Trophoblast cell (in vitro differentiated cells and primary cell): ENCODE results near the gene MYRIP.
"Not testable (repeated sequence)": the region's sequence is repeated elsewhere in the genome, so short reads cannot be mapped to it uniquely, and the experiment has no call there.

Experiments
- DNase-seq, 2 donors: peaks; one replicate each; pipeline ENCODE4 v3.0.0-alpha.2; 2016
- H2AFZ ChIP-seq: 2 replicates; pipeline ENCODE4 v1.6.1; 2013; ENCODE audit warnings: low read length, moderate library complexity, mild to moderate bottlenecking; ENCODE audit not compliant: insufficient read depth, poor library complexity
- H2AK5ac ChIP-seq: 2 replicates; pipeline ENCODE4 v1.6.1; 2013; ENCODE audit warnings: mild to moderate bottlenecking, low read length
- H2BK120ac ChIP-seq: 2 replicates; pipeline ENCODE4 v1.6.1; 2013; ENCODE audit warnings: low read length, mild to moderate bottlenecking, moderate library complexity; ENCODE audit not compliant: insufficient read depth, poor library complexity
- H2BK12ac ChIP-seq: 2 replicates; pipeline ENCODE4 v1.6.1; 2013; ENCODE audit warnings: mild to moderate bottlenecking, low read length, moderate library complexity
- H2BK5ac ChIP-seq: 2 replicates; pipeline ENCODE4 v1.6.1; 2013; ENCODE audit warnings: low read length, low read depth, moderate library complexity, mild to moderate bottlenecking; ENCODE audit not compliant: poor library complexity
- H3K14ac ChIP-seq: 2 replicates; pipeline ENCODE4 v1.6.1; 2013; ENCODE audit warnings: mild to moderate bottlenecking, low read length
- H3K18ac ChIP-seq: 2 replicates; pipeline ENCODE4 v1.6.1; 2013; ENCODE audit warnings: mild to moderate bottlenecking, low read length
- H3K23ac ChIP-seq: 2 replicates; pipeline ENCODE4 v1.6.1; 2013; ENCODE audit warnings: low read length
- H3K27ac ChIP-seq: 2 replicates; pipeline ENCODE4 v1.5.1; 2013; ENCODE audit warnings: low read depth, mild to moderate bottlenecking, inconsistent platforms, low read length, moderate library complexity
- H3K27me3 ChIP-seq: 2 replicates; pipeline ENCODE4 v1.6.1; 2013; ENCODE audit warnings: inconsistent platforms, mild to moderate bottlenecking, low read length, moderate library complexity; ENCODE audit not compliant: insufficient read depth
- H3K36me3 ChIP-seq, 2 experiments: 1 replicate in 1 of 2; 2 replicates in 1 of 2; pipeline ENCODE4 v1.6.1; 2013; ENCODE audit warnings: low read length in 2 of 2, mild to moderate bottlenecking in 2 of 2, moderate library complexity in 1 of 2; ENCODE audit not compliant: insufficient read depth in 2 of 2, control insufficient read depth in 1 of 2
- H3K4ac ChIP-seq: 2 replicates; pipeline ENCODE4 v1.6.1; 2013; ENCODE audit warnings: low read depth, mild to moderate bottlenecking, low read length, moderate library complexity
- H3K4me1 ChIP-seq, 2 experiments: 1 replicate in 1 of 2; 2 replicates in 1 of 2; pipeline ENCODE4 v1.6.1; 2013; ENCODE audit warnings: low read length in 2 of 2, mild to moderate bottlenecking in 2 of 2, moderate library complexity in 1 of 2; ENCODE audit not compliant: insufficient read depth in 2 of 2, control insufficient read depth in 1 of 2
- H3K4me2 ChIP-seq: 2 replicates; pipeline ENCODE4 v1.6.1; 2013; ENCODE audit warnings: inconsistent platforms, mild to moderate bottlenecking, low read length, moderate library complexity
- H3K4me3 ChIP-seq: 2 replicates; pipeline ENCODE4 v1.5.1; 2013; ENCODE audit warnings: mild to moderate bottlenecking, low read depth, low read length, inconsistent platforms
- H3K79me1 ChIP-seq: one replicate; pipeline ENCODE4 v1.6.1; 2013; ENCODE audit warnings: low read length
- H3K79me2 ChIP-seq: 2 replicates; pipeline ENCODE4 v1.6.1; 2013; ENCODE audit warnings: low read length, mild to moderate bottlenecking; ENCODE audit not compliant: control insufficient read depth, insufficient read depth, poor library complexity
- H3K9ac ChIP-seq: 2 replicates; pipeline ENCODE4 v1.6.1; 2013; ENCODE audit warnings: mild to moderate bottlenecking, low read length
- H3K9me3 ChIP-seq: 2 replicates; pipeline ENCODE4 v1.6.1; 2013; ENCODE audit warnings: low read depth, mild to moderate bottlenecking, control low read depth, inconsistent platforms, low read length; ENCODE audit not compliant: insufficient read depth
- H4K12ac ChIP-seq: 2 replicates; pipeline ENCODE4 v1.6.1; 2013; ENCODE audit warnings: low read depth, mild to moderate bottlenecking, low read length, moderate library complexity
- H4K8ac ChIP-seq: 2 replicates; pipeline ENCODE4 v1.6.1; 2013; ENCODE audit warnings: low read depth, mild to moderate bottlenecking, low read length, moderate library complexity
- H4K91ac ChIP-seq: one replicate; pipeline ENCODE4 v1.6.1; 2013; ENCODE audit warnings: low read depth, mild to moderate bottlenecking, low read length, moderate library complexity
- WGBS: extraction: QIAGEN DNeasy Blood & Tissue Kit; methylation state at CpG from one replicate; pipeline ENCODE4 v1.1.7; 2013; ENCODE audit warnings: missing lambda C conversion rate; ENCODE audit not compliant: insufficient read length, insufficient coverage; ENCODE audit errors: extremely low coverage; 5-methylcytosine and 5-hydroxymethylcytosine counted together

MYRIP gene

GRCh38 chr3:40073310-40074007, 264.1 kb downstream of the MYRIP start:
- H3K14ac ChIP-seq, result no peak overlapping the region
- no peak overlapping the region for H3K4ac ChIP-seq
- H3K4me2 ChIP-seq, result no peak overlapping the region
- no peaks in the 10 kb centered on the region for H3K36me3 ChIP-seq
- no peak overlapping the region for H3K27ac ChIP-seq
- no peak overlapping the region for H2BK12ac ChIP-seq
- no peak overlapping the region for H3K9ac ChIP-seq
- no peak overlapping the region for H2AFZ ChIP-seq
- no peak overlapping the region for H3K4me3 ChIP-seq
- no peak overlapping the region for H2BK120ac ChIP-seq
- H4K91ac ChIP-seq, result no peak overlapping the region
- H4K8ac ChIP-seq, result no peak overlapping the region
- no CpG with 5 or more reads among the region's 11 CpGs for WGBS
- no peak overlapping the region for H3K23ac ChIP-seq
- H2BK5ac ChIP-seq, result no peak overlapping the region
- peak; percentile 5 to 10 for DNase-seq
- H3K79me1 ChIP-seq, result no peaks in the 10 kb centered on the region
- H3K9me3 ChIP-seq, result no peaks in the 10 kb centered on the region
- no peaks in the 10 kb centered on the region for H3K4me1 ChIP-seq
- no peak overlapping the region for H4K12ac ChIP-seq
- no peak overlapping the region for H3K18ac ChIP-seq
- no peak overlapping the region for H2AK5ac ChIP-seq
- H3K27me3 ChIP-seq, result no peaks in the 10 kb centered on the region
- H3K79me2 ChIP-seq, result no peaks in the 10 kb centered on the region

- not testable (repeated sequence) for H3K9ac ChIP-seq, H2AK5ac ChIP-seq, H3K79me1 ChIP-seq, H3K4me1 ChIP-seq, H3K27ac ChIP-seq, H2AFZ ChIP-seq, H3K27me3 ChIP-seq, DNase-seq, H3K36me3 ChIP-seq, H3K9me3 ChIP-seq, H2BK12ac ChIP-seq, H2BK120ac ChIP-seq, H2BK5ac ChIP-seq, H3K14ac ChIP-seq, H3K23ac ChIP-seq, H4K12ac ChIP-seq, H3K4me2 ChIP-seq, H3K18ac ChIP-seq, H3K4me3 ChIP-seq, H3K79me2 ChIP-seq, H4K8ac ChIP-seq, H3K4ac ChIP-seq, H4K91ac ChIP-seq
- WGBS, result no CpG with 5 or more reads among the region's 6 CpGs
Observed at GRCh38 chr3:40077139-40077538, 267.7 kb downstream of the MYRIP start.

- not testable (repeated sequence) for DNase-seq, H3K23ac ChIP-seq, H3K9me3 ChIP-seq, H3K36me3 ChIP-seq, H4K91ac ChIP-seq, H2AFZ ChIP-seq, H4K8ac ChIP-seq, H3K27me3 ChIP-seq, H3K4me3 ChIP-seq, H3K79me1 ChIP-seq, H3K79me2 ChIP-seq, H2BK5ac ChIP-seq, H2BK120ac ChIP-seq, H3K4me2 ChIP-seq, H3K18ac ChIP-seq, H3K9ac ChIP-seq, H2AK5ac ChIP-seq, H3K4ac ChIP-seq, H3K27ac ChIP-seq, H2BK12ac ChIP-seq, H3K4me1 ChIP-seq, H4K12ac ChIP-seq, H3K14ac ChIP-seq
- WGBS, result no CpG with 5 or more reads among the region's 41 CpGs
Observed at GRCh38 chr3:40077828-40078492, 268.6 kb downstream of the MYRIP start.

GRCh38 chr3:40078590-40078989, 269.2 kb downstream of the MYRIP start:
- no peak overlapping the region for H3K14ac ChIP-seq
- H3K4me2 ChIP-seq, result no peak overlapping the region
- no peak overlapping the region for H2AK5ac ChIP-seq
- H2BK120ac ChIP-seq, result no peak overlapping the region
- no peak for DNase-seq
- H3K27me3 ChIP-seq, result no peaks in the 10 kb centered on the region
- H3K9me3 ChIP-seq, result no peaks in the 10 kb centered on the region
- H3K4ac ChIP-seq, result no peak overlapping the region
- H3K9ac ChIP-seq, result no peak overlapping the region
- H3K36me3 ChIP-seq, result no peaks in the 10 kb centered on the region
- no peaks in the 10 kb centered on the region for H3K79me2 ChIP-seq
- no peak overlapping the region for H4K8ac ChIP-seq
- WGBS, result no CpG with 5 or more reads among the region's 3 CpGs
- no peak overlapping the region for H3K23ac ChIP-seq
- no peak overlapping the region for H2BK12ac ChIP-seq
- H3K4me1 ChIP-seq, result peaks cover 0 to 3% of the 10 kb centered on the region in 2 experiments
- H4K12ac ChIP-seq, result no peak overlapping the region
- no peak overlapping the region for H3K27ac ChIP-seq
- H2AFZ ChIP-seq, result no peak overlapping the region
- no peak overlapping the region for H3K18ac ChIP-seq
- no peak overlapping the region for H3K4me3 ChIP-seq
- H3K79me1 ChIP-seq, result no peaks in the 10 kb centered on the region
- no peak overlapping the region for H4K91ac ChIP-seq
- no peak overlapping the region for H2BK5ac ChIP-seq
